HG03045 (cell line): ENCODE measurements around the gene C4B.

Source experiments
- ATAC-seq: cut with Tn5 transposase; IDR thresholded peaks from one replicate; pipeline ENCODE4 v1.9.1; 2021; ENCODE audit warnings: mild to moderate bottlenecking, moderate library complexity; ENCODE audit not compliant: unreplicated experiment

C4B gene

GRCh38 chr6:32081168-32081990 is 66.8 kb downstream of the C4B start:
- no peak for ATAC-seq

GRCh38 chr6:32082478-32082877 is 67.9 kb downstream of the C4B start:
- no peak for ATAC-seq

GRCh38 chr6:32082935-32083334 is 68.3 kb downstream of the C4B start:
- ATAC-seq, result no peak

GRCh38 chr6:32083812-32084768 is 69.5 kb downstream of the C4B start:
- ATAC-seq, result no peak

- ATAC-seq, result no peak
Measured at GRCh38 chr6:32084780-32085179, 70.2 kb downstream of the C4B start.
